Osteocyte (in vitro differentiated cells): ENCODE data around the gene ROR2. TPM values are rescaled to one million over a fixed set of nuclear protein-coding genes. Genes with fewer than 3 reads are reported as not detected.
A peak's percentile ranks its signal among the peaks of the same experiment; 100 is the strongest.

Experiments
- DNase-seq: peaks from one replicate; pipeline ENCODE4 v3.0.0; 2021; ENCODE audit warnings: mixed read lengths; ENCODE audit not compliant: unreplicated experiment; ENCODE audit errors: extremely low spot score
- H3K27ac Mint-ChIP-seq: one replicate; pipeline ENCODE4 v1.8.0; 2021; ENCODE audit warnings: mild to moderate bottlenecking, mixed read lengths; ENCODE audit not compliant: unreplicated experiment
- H3K27me3 Mint-ChIP-seq: one replicate; pipeline ENCODE4 v1.8.0; 2021; ENCODE audit warnings: mixed read lengths; ENCODE audit not compliant: unreplicated experiment
- H3K36me3 Mint-ChIP-seq: one replicate; pipeline ENCODE4 v1.8.0; 2021; ENCODE audit warnings: mixed read lengths; ENCODE audit not compliant: unreplicated experiment
- H3K4me1 Mint-ChIP-seq: one replicate; pipeline ENCODE4 v1.8.0; 2021; ENCODE audit warnings: mixed read lengths; ENCODE audit not compliant: unreplicated experiment
- H3K4me3 Mint-ChIP-seq: one replicate; pipeline ENCODE4 v1.8.0; 2021; ENCODE audit warnings: mild to moderate bottlenecking, moderate library complexity, mixed read lengths; ENCODE audit not compliant: unreplicated experiment
- H3K9me3 Mint-ChIP-seq: one replicate; pipeline ENCODE4 v1.8.0; 2021; ENCODE audit warnings: mixed read lengths; ENCODE audit not compliant: unreplicated experiment
- total RNA-seq: library from RNA; stranded (reverse); gene quantifications from 2 replicates; pipeline ENCODE4 v1.2.1, GENCODE V29; 2021
- TF ChIP-seq, protein P1 (sequence below): fragments of 200-600 bp; sonication (generic); IDR thresholded peaks from 2 replicates; pipeline ENCODE4 v1.5.0; 2021; ENCODE audit warnings: antibody characterized with exemption, mild to moderate bottlenecking, moderate library complexity

Gene ROR2
- total RNA-seq, 1 donor from 2014 or later, result 48.2 TPM

DNA sequence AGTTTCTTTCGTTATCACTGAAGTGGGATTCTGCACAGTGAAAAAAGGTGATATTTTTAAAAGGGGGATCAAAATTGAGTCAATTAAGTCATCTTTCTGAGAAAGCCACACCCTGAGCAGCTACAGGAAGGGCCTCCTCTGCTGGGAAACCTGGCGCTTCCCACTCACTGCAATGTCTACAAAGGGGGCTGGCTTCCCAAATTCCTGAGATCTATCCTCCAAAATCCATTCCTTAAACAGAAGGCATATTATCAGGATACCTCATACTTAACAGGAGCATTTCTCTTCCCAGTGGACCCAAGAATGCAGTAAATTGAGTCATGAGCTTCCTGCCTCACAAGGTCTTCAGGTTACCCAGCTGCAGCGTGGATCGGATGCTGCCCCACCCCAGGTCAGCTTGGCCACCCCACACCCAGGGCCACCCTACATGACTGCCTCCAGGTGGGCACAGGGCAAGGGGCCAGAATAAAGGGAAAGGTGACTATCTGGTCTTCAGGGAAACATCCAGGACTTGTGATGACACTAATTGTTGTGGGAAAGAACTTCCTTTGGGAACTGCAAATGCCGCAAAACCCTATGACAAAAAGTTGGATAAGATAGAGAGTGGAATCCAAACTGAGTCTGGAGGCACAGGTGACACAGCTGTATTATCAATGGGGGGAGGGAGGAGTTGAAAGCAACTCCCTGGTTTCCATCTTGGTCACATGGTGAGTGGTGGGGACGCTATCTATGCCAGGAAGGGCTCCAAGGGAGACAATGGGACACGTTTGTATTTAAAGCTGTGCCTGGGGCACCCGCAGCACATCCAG, 42.3 kb downstream of the ROR2 start:
- no peaks in the 10 kb centered on the region for H3K27me3 Mint-ChIP-seq
- TF ChIP-seq, protein P1, sequence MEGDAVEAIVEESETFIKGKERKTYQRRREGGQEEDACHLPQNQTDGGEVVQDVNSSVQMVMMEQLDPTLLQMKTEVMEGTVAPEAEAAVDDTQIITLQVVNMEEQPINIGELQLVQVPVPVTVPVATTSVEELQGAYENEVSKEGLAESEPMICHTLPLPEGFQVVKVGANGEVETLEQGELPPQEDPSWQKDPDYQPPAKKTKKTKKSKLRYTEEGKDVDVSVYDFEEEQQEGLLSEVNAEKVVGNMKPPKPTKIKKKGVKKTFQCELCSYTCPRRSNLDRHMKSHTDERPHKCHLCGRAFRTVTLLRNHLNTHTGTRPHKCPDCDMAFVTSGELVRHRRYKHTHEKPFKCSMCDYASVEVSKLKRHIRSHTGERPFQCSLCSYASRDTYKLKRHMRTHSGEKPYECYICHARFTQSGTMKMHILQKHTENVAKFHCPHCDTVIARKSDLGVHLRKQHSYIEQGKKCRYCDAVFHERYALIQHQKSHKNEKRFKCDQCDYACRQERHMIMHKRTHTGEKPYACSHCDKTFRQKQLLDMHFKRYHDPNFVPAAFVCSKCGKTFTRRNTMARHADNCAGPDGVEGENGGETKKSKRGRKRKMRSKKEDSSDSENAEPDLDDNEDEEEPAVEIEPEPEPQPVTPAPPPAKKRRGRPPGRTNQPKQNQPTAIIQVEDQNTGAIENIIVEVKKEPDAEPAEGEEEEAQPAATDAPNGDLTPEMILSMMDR, result no peak
- DNase-seq, result no peak
- no peaks in the 10 kb centered on the region for H3K9me3 Mint-ChIP-seq
- peaks cover 7% of the 10 kb centered on the region for H3K36me3 Mint-ChIP-seq
- no peak overlapping the region for H3K27ac Mint-ChIP-seq
- H3K4me1 Mint-ChIP-seq, result peaks cover 34% of the 10 kb centered on the region
- H3K4me3 Mint-ChIP-seq, result no peak overlapping the region

- H3K27ac Mint-ChIP-seq, result no peak overlapping the region
- no peaks in the 10 kb centered on the region for H3K27me3 Mint-ChIP-seq
- TF ChIP-seq, protein P1, result no peak
- peak overlapping the region; percentile 31 for H3K4me3 Mint-ChIP-seq
- no peak for DNase-seq
- H3K4me1 Mint-ChIP-seq, result peaks cover 50% of the 10 kb centered on the region
- H3K9me3 Mint-ChIP-seq, result no peaks in the 10 kb centered on the region
- H3K36me3 Mint-ChIP-seq, result peaks cover 2% of the 10 kb centered on the region
Observed at GRCh38 chr9:91905991-91906469, 44.0 kb downstream of the ROR2 start.

DNA sequence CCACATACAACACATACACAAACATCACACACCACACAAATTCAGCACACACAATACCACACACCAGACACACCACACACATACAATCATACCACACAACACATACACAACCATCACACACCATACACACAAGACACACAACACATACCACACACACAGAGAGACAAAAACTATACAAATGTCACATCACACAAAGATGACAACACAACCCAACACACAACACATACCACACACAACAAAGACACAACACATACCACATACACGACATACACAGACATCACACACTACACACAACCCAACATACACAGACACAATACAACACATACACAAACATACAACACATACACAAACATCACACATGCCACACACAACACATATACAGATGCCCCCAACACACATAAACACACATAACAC, 44.8 kb downstream of the ROR2 start:
- no peaks in the 10 kb centered on the region for H3K9me3 Mint-ChIP-seq
- no peak for DNase-seq
- no peak overlapping the region for H3K27ac Mint-ChIP-seq
- no peak overlapping the region for H3K4me3 Mint-ChIP-seq
- H3K4me1 Mint-ChIP-seq, result peaks cover 58% of the 10 kb centered on the region
- TF ChIP-seq, protein P1, result no peak
- no peaks in the 10 kb centered on the region for H3K27me3 Mint-ChIP-seq
- H3K36me3 Mint-ChIP-seq, result no peaks in the 10 kb centered on the region

- no peak overlapping the region for H3K27ac Mint-ChIP-seq
- H3K27me3 Mint-ChIP-seq, result no peaks in the 10 kb centered on the region
- no peaks in the 10 kb centered on the region for H3K9me3 Mint-ChIP-seq
- no peaks in the 10 kb centered on the region for H3K36me3 Mint-ChIP-seq
- no peak overlapping the region for H3K4me3 Mint-ChIP-seq
- H3K4me1 Mint-ChIP-seq, result peaks cover 63% of the 10 kb centered on the region
- no peak for DNase-seq
- TF ChIP-seq, protein P1, result no peak
Observed at GRCh38 chr9:91904588-91905236, 45.3 kb downstream of the ROR2 start.
